NCI-H226 (cell line): Measurements from ENCODE around the gene SLC16A4.
"Not testable (repeated sequence)": the region's sequence is repeated elsewhere in the genome, so short reads cannot be mapped to it uniquely, and the experiment has no call there.

ENCODE experiments used
- DNase-seq: peaks from one replicate; pipeline ENCODE4 v3.0.0-alpha.2; 2015

Gene SLC16A4

DNA sequence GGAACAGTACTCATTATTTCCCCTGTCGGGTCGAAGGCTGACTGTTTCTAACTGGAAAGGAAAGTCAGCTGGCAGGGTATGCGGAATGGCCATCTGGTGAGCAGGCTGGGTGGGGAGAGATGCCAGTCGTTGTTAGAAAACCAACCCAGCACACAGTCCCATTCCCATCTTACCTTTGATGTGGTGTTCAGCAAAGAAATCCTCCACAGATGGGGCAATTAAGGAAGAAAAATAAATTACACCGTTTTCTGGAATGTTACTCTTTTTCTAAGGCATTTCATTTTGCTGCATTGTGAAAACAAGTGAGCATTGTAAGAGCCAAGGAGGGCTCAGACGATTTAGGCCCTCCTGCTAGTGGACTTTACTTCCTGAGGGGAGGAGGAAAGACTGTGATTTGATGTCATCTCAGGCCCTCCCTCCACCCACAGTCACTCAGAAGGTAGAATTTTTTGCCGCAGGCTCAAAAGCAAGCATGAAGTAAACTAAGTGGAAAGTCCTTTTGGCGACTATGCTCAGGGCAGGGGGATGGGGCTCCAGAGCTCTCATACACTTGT lies at the start of gene SLC16A4:
SLC16A4 (minus strand) TSS at position 335 of the 554 bp plus-strand sequence. CDS start 1,703 bp downstream, outside the sequence.
- DNase-seq, result no peak

DNA sequence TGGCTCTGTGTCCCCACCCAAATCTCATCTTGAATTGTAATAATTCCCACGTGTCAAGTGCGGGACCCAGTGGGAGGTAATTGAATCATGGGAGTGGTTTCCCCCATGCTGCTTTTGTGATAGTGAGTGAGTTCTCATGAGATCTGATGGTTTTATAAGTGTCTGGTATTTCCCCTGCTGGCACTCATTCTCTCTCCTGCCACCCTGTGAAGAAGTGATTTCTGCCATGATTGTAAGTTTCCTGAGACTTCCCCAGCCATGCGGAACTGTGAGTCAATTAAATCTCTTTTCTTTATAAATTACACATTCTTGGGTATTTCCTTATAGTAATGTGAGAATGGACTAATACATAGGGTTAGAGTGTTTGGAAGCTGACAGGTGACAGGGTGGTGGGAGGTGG lies 49.0 kb upstream of the SLC16A4 start:
- not testable (repeated sequence) for DNase-seq

DNA sequence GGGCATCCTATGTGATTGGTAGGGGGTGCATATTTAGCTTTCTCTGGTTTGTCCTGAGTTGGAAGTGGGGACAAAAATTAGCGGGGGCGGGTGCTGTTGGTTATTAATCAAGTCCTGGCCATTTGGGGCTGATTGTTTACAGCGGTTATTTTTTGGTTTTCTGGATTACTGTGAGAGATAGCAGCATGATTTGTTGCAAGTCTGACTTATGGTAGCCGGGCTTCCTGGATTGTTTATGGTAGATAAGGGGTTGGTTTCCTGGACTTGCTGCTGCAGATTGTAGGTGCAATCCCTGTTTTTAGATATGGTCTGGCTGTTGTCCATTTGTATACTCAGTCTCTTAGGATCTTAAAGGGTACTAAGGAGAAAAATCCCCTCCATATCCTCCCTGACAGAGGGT lies 48.1 kb upstream of the SLC16A4 start:
- DNase-seq, result peak; percentile 59

DNA sequence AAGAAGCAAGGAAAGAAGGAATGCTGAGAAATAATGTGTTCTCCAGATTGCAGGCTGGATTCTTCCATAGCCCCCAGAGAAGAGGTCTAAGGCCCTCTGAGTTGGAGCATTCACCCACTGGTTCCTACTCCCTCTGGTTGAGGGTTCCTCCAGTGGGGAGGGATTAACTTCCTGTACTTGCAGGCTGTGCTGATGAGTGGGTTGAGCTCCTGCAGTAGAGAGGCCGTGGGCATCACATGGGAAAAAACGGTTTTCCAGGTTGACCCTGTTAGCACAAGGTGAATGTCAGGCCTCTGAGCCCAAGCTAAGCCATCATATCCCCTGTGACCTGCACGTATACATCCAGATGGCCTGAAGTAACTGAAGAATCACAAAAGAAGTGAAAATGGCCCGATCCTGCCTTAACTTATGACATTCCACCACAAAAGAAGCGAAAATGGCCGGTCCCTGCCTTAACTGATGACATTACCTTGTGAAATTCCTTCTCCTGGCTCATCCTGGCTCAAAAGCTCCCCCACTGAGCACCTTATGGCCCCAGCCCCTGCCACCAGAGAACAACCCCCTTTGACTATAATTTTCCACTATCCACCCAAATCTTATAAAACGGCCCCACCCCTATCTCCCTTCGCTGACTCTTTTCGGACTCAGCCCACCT lies 46.9 kb upstream of the SLC16A4 start:
- DNase-seq, result not testable (repeated sequence)

DNA sequence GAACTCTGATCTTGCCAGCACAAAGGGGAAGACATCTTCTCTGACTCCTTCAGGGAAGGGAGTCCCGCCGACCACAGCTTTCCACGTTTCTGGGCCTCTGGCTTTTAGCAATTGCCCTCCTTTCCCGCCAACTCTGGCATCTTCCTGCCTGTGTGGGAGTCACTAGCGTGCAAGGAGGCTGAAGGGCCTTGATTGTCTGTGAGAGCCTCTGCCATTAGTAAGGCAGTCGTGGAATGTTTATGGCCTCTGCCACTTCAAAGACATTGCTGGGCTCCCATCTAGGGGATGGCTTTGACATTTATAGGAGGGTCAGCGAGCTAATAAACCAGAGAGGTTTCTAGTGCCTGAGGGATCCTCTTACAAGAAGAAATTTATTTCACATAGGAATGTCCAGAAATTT lies 45.8 kb upstream of the SLC16A4 start:
- peak; percentile 40 for DNase-seq

DNA sequence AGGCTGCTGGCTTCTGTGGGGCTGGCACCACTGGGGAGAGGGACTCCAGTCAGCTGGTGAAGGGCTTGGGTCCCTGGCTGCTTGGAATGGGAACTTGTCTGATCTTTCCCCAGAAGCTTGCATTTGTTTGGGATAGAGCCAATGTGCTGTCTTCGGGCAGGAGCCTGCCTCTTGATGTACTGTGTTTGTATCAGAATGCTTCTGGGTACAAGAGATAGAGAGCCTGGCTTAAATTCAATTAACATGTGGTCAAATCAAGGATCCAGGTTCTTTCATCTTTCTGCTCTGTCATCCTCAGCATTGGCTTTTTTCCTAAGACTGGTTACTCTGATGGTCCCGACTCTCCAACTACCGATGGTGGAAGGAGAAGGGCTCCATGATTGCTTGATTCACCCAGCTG lies 44.1 kb upstream of the SLC16A4 start:
- DNase-seq, result no peak

DNA sequence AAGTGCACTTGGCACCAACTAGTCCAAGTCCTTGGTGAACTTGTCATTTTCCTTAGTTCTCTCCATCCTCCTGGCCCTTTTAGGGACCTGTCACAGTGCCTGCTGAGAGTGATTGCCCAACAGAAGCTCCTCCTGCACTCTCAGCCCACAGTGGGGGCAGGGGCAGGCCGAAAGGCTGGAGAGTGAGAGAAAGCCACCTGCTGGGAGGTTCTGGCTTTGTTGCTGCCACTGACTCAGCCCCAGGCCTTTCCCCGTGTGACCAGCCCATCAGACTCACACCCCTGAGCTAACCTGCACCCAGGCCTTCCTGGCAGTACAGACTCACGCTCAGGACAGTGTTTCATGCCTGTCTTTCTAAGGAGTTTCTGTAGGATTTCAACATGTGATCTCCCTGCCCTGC lies 43.0 kb upstream of the SLC16A4 start:
- DNase-seq, result peak; percentile 63

DNA sequence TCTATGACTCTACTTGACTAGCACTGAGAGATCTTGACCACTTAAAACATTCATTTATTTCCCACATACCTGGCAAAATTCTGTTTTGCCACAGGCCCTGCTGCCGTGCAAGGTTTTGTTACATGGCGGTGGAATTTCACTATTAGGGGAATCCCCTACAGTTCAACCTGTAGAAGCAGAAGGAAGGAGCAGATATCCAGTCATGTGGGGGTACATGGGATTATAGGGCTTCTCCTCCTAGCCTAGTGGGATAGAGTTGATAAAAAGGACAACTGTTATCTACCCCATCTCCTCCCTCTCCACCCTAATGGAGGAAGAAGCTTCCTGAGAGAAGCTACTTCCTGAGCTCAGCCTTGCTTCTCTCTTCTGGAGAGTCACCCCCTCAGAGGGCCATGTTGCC lies 42.4 kb upstream of the SLC16A4 start:
- no peak for DNase-seq

DNA sequence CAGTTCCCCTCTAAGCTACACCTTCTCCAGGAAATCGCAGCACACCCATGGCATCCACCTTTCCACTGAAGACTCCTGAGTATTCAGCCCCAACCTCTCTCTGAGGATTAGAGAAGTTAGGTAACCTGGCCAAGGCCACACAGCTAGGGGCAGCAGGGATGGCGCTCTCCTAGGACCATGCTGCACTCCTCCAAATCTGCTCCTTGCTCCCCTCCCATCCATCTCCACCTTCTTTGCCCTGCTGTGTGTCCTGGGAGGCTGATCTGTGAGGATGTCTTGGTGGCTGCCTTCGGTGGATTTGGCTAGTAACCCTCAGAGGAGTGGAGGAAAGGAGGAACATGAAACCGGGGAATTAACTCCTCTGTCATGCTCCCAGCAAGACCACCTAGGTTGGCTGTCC lies 40.1 kb upstream of the SLC16A4 start:
- DNase-seq, result no peak

DNA sequence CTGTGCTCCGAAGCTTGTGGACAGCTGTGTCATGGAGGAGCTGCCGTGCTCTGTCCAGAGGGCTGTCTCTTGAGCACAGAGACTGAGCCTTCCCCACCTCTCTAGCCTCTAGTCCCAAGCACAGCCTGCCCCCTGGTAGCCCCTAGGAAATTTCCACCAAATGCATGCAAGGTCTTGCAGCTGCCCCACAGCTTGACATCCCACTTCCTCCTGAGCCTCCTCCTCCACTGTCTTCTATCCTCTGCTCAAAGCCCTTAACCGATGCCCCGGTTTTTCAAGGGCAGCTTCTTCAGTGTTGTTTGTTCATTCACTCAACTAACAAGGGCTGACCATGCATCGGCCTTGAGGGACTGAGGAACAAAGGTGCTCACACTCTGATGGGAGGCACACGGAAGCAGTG lies 39.5 kb upstream of the SLC16A4 start:
- DNase-seq, result no peak

DNA sequence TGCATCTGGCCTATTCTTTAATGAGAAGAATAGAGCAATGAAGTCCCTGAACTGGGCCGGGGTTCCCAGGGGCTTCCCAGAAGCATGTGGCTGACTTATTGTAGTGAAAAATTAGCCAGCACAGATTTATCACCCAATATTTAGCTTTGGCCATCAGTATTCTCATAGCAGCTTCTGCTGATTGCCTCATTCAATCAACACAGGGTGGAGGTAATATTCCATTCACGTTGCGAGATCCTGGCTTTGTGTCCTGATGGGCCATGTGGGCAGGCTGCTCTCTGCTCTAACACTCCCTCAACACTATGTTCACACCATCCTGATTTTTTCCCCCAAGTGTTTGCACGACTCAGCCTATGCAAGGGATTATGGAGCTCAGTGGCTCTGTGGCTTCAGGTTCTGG lies 38.1 kb upstream of the SLC16A4 start:
- no peak for DNase-seq

DNA sequence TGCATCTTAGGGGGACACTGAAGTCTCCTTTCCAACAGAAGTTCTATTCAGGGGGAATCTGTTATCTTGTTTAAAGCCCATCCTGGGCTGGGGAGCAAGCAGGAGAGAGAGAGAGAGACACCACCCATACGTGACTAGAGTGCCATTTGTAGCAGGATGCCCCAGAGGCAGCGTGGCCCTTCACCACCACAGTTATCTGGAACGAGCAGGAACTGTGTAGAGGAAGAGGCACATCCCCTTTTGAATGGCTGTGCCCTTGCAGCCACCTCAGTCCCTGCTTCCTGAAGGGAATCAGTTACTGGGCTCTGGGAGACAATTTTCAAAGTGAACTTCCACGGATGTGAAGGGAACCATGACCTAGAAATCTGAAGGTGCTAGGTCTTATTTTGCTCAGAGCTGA lies 36.0 kb upstream of the SLC16A4 start:
- no peak for DNase-seq

DNA sequence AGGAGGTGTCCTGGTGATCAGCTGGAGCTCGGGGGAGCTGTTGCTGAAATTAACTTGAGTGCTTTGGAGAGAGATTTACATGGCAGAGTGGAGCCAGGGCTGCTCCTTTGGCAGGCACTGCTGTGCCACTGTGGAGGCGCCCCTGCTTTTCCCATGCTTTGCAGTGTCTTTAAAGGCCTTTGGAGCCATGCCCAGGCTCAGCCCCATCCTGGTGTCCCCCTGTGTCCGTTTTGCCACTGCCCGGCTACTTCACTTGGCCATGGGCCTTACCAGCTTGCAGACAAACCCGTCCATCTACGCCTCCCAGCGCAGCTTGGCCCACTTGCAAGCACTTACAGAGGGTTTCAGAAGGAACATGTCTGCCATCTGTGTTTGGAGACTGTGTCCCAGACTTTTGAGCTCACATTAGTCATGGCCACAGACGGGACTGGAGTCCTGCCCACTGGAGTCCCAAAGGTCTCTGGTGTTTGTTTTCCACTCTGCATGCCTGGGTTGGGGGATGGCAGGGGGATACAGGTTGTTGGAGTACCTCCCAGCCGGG lies 34.9 kb upstream of the SLC16A4 start:
- no peak for DNase-seq

DNA sequence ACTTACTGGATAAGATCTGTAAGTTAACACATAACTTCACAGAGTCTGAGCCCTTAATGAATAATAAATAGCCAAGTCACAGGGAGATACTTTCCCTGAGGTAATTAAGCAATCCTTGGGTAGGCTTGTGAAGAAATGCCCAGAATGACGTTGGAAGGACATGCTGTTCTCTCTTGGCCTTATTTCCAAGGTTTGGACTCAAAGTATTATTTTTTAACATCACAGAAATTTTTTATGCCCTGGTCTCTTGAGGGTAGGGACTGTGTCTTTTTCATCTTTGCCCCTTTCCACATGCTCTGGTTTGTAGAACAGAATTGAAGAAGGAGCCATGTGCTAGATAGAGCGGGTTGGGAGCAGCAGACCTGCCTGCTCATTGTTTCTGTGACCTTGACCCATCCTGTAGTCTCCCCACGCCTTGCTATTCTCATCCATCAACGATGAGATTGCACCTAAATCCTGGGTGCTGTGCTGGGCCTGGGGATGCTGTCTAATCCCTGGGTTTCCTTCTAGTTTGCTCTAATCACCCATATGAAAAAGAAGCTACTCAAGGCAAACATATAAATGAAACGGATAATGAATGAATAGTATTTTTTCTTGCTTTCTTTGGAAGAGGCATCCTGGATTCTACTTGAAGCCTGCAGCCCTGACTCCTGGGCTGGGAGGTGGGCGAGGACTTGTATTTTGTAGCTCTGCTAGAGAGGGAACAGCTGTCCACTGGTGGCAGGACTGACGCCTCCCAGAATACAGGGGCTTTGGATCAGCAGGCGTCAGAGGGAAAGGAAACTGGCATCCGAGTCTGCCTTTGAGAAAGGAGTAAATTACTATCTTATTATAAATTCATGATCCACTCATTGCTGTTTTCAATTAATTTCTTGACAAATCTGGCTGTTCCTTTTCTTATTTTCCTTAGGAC lies 34.1 kb upstream of the SLC16A4 start:
- no peak for DNase-seq

DNA sequence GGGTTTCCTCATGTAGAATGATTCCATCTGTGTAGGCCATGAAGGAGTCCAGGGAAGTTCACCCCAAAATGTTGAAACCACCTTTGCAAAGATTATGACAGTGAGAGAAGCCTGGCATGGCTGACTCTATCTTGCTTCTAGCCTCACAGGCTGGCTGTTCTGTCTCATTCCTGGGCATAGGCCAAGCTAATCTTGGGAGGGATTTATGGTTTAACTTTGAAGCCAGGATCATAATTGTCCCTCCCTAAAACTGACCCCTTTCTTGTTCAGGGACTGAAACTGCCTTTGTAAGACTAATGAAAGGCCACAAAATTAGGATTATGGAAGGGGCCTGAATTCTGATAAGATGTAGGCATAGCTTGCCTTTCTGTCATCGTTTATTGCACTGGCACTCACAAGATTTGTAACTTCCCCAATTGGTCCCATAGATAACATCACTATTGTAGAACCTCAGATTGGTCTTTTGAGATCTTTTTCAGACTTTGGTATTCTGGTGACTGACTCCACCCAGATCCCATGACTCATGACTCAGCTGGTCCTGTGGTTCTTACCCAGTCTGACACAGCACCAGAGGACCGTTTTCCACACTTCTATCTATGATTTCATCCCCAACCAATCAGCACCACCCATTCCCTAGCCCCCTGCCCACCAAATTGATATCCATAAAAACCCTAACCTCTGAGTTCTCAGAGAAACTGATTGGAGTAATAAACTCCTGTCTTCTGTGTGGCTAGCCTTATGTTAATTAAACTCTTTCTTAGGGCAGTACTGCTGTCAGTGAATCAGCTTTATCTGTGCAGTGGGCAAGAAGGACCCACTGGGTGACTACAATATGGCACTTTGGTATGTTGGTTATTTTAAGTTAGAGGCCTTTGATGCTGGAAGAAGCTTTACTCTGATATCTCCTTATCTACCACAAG lies 30.3 kb upstream of the SLC16A4 start:
- DNase-seq, result no peak

DNA sequence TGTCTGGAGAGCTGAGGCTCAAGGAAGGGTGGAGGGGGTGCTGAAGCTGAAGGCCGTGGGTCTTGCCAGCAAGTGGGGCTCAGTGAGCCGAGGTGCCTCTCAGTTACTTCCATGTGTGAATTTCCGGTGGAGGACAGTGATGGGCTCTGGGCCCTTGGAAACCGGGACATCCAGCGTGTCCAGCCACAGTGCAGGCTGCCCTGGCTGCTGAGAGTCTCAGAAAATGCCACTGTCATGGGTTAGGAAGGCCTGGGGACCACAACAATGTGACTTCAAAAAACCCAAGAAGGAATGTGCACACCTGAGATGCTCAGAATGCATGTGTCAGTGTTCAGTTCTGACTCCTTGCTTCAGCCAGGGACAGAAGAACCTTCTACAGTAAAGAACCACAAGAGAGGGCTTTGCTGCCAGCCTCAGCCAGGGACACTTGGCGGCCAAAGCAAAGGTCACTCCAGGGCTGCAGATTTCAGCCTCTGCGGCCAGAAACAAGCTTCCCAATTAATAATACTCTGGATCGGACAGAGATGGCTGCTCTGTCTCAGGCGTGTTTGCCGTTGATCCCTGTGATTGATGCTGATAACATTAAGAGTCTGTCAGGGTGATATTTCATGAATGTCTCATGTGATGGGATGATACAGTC lies 29.3 kb upstream of the SLC16A4 start:
- DNase-seq, result no peak

DNA sequence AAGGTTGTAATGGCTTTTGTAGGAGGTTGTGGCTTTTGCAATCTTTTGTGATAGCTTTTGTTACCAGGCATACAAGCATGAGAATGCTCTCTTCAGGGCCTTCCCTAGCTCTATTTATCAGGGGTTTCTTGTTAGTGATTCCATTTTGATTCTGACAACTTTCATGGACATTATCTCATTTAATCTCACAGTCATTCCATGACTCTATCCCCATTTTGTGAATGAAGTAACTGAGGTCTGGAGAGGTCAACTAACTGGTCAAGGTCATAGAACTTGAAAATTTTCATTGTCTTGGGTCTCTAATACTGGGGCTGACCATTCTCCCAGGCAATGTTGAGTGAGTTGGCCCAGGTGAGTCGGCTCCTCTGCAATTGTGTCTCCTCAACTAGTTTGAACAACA lies 27.9 kb upstream of the SLC16A4 start:
- no peak for DNase-seq

DNA sequence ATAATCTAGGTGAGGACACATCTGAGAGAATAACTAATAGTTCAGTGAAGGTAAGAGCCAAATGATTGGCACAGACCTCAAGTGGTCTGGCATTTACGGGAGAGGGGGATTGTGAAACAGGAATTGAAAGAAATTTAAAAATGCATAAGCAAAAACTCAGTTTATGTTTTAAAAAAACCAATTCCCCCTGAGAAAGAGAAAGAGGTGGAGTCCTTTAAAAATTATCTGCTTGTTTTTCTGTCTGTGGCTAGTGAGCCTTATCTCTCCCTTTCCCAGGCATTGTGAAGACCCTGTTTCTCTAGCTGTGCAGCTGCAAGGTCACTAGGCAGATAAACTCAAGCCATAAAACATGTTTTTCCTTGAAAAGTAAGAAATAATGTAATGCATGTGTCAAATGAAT lies 22.2 kb upstream of the SLC16A4 start:
- not testable (repeated sequence) for DNase-seq

DNA sequence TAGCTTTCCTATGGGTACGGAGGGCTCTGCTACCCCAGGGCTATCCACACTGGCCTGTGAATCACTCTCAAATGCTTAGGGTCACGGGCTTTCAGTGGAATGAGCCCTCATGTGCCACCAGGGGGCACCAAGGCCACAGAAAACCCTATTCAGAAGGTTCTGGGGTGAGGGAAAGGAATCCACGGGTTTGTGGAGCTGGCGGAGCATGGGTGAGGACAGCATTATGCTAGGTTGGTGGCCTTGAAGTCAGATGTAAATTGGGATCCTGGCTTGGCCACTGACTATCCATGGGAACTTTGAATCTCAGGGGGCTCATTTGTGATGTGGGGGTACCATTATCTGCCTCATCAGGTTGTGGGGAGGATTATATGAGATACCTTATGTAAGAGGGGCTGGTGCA lies 21.8 kb upstream of the SLC16A4 start:
- peak; percentile 55 for DNase-seq

DNA sequence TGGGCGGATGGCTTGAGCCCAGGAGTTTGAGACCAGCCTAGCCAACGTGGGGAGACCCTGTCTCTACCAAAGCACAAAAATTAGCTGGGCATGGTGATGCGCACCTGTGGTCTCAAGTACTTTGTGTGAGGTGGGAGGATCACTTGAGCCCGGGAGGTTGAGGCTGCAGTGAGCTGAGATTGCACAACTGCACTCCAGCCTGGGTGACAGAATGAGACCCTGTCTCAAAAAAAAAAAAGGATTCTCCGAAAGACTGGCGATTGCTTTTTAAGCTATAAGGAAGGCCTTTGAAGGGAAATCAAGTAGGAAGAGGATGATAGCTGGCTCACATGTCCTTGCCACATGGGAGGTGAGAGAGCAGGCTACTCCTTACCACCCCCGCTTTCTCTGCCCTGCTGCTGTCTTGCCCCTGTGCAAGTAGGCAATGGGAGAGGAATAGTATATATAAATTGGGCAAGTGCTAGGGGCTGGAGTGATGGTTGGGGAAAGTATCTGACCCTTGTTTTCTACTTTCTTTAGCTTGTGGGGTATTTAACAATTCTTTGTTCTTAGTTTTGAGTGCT lies 20.4 kb upstream of the SLC16A4 start:
- DNase-seq, result no peak

DNA sequence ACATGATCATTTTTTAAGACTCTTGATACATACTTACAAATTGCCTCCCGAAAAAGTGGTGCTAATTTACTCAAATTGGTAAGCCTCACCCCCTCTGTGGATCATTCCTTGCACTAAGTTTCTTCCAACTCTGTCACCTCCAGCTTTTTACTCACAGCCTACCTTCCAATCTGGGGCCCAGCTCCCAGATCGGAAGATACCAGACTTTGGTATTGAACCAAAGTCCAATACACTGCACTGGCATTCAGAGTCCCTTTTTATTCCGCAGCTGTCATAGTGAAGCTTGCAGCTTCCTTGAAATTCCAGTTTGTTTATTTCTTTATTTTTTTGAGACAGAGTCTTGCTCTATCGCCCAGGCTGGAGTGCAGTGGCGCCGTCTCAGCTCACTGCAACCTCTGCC lies 18.5 kb upstream of the SLC16A4 start:
- DNase-seq, result no peak

DNA sequence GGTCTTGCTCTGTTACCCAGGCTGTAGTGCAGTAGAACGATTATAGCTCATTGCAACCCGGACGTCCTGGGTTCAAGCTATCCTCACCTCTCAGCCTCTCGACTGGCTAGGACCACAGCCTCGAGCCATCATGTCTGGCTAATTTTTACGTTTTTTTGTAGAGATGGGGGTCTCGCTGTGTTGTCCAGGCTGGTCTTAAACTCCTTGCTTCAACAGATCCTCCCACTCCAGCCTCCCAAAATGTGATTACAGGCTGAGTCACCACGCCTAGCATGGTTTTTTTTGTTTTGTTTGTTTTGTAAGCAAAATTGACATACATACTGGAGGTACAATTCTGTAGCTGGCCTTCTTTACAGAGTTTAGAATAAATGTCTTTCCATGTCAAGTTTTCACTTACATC lies 17.7 kb upstream of the SLC16A4 start:
- no peak for DNase-seq
